GM18951 (cell line): ENCODE measurements around the gene KCNN2.

Experiments
- POLR2A ChIP-seq: IDR thresholded peaks from 4 replicates; pipeline ENCODE4 v1.6.1; 2011; ENCODE audit warnings: mild to moderate bottlenecking; ENCODE audit not compliant: insufficient read length, insufficient read depth; ENCODE audit errors: extremely low read depth
- in situ Hi-C: fragments of 300-500 bp; cut with MboI; formaldehyde crosslinking; loops from one replicate; pipeline ENCODE4 v1.12.0; 2022; ENCODE audit warnings: low sequenced_read_pairs, mixed read lengths, inconsistent platforms; ENCODE audit not compliant: unreplicated experiment

The KCNN2 gene

DNA sequence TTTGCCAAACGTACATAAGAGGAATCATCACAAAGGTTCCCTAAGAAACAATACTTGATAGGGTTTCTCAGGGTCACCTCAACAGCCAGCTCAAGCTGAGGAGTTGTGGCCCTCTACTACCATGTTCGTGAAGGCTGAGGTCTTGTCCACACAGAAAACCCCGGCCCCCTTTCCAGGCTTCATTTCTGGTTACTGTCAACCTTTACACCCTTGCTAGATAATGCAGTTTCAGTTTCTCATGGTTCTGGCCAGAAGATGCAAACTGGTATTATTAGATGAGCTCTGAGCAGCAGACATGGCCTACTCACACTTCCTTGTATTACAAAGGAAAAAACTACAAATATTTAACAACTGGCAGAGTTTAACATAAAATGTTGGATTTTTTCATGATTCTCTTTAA is 22.8 kb upstream of the KCNN2 start:
- in situ Hi-C loops: no loop called here
- TF ChIP-seq POLR2A: no peak

- TF ChIP-seq POLR2A: no peak
- in situ Hi-C loops: no loop called here
Measured at GRCh38 chr5:114346181-114346580, 15.7 kb upstream of the KCNN2 start.

GRCh38 chr5:114355086-114355830 is 6.6 kb upstream of the KCNN2 start:
- TF ChIP-seq POLR2A: no peak
- in situ Hi-C loops: no loop called here

- in situ Hi-C loops: no loop called here
- no peak for TF ChIP-seq POLR2A
Measured at GRCh38 chr5:114358329-114358728, 3.5 kb upstream of the KCNN2 start.

GRCh38 chr5:114360357-114360756 is 1.5 kb upstream of the KCNN2 start:
- no peak for TF ChIP-seq POLR2A
- in situ Hi-C loops: no loop called here

GRCh38 chr5:114360816-114361723 is 800 bp upstream of the KCNN2 start:
- no peak for TF ChIP-seq POLR2A
- in situ Hi-C loops: no loop called here

- TF ChIP-seq POLR2A: no peak
- in situ Hi-C loops: no loop called here
Measured at GRCh38 chr5:114362197-114362976, 517 bp downstream of the KCNN2 start.

DNA sequence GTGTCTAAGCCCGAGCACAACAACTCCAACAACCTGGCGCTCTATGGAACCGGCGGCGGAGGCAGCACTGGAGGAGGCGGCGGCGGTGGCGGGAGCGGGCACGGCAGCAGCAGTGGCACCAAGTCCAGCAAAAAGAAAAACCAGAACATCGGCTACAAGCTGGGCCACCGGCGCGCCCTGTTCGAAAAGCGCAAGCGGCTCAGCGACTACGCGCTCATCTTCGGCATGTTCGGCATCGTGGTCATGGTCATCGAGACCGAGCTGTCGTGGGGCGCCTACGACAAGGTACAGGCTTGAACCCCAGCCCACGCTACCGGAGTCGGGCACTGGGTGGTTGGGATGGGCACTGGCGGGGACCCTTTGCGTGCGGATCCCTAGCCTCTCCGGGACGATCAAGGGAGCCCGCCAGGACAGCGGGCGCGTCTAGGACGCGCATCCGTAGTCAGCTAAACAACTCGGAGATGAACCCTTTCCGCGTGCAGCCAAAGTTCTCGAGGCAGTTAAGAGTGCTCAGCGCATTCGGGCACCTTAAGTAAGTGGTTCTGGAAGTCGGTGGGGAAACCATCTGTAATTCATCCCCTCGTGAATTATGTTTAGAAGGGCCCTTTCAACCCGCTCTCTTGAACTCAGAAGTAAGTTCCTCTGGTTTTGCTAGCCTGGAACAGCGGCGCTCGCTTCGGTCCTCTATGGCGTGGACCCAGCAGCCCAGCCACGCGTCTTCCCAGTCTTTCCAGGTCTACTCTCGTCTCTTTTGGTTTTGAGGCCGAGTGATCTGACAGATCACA is 1.3 kb downstream of the KCNN2 start:
- in situ Hi-C loops: no loop called here
- TF ChIP-seq POLR2A: no peak

- TF ChIP-seq POLR2A: no peak
- in situ Hi-C loops: no loop called here
Measured at GRCh38 chr5:114363837-114364236, 2.0 kb downstream of the KCNN2 start.

DNA sequence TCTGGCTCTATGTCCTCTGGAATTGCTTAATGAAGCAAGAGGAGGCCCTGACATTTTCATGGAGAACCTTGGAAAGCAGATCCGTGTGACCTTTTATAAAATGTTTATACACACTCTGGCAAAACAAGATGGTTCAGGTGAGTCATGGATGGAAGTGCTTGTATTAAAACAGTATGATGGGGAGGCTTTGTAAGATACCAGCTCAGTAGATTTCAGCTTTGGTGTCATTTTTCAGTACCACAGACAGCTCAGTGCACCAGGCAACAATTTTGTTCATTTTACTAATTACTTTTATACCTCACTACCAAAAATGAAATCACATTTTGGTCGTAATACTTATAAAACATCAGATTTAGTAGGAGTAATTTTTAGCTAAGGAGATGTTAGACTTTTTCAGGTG is 5.2 kb downstream of the KCNN2 start:
- in situ Hi-C loops: no loop called here
- no peak for TF ChIP-seq POLR2A

DNA sequence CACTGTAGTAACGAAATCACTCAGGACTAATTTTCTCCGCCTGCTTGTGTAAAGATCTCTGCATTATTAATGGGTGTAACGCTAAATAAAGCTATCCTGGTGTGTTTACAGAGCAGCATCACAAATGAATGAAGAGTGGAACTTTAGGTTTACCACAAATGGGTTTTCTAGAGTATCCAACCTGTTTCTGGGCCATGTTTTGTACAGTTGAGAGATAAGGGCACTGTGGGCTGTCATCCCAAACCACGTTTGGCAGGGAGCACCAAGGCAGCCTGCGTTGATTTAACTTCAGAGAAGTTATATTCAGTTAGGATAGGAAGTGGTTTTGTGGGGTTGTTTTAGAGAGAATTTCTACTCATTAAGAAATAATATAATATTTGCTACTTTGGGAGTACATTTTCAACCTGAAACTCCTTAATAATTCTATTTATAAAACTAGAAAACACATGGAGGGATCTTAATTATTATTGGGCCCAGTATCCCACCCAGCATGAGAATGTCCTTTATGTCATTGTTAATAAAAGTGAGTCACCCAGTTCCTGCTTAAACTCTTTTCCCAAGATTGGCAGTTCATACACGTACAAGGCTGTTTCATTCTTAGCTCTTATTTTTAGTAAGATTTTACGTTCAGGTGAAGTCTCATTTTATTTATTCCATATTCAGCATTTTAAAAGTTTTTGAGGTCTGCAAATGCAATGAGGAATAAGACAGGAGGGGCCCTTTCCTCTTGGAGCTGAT is 8.0 kb downstream of the KCNN2 start:
- in situ Hi-C loops: no loop called here
- no peak for TF ChIP-seq POLR2A
